HEK293 (cell line): ENCODE results near the gene C7orf33.

Experiments
- BCL11B ChIP-seq: fragments of 450-650 bp; formaldehyde crosslinking; IDR thresholded peaks from 2 replicates; pipeline ENCODE4 v1.5.1; 2016; ENCODE audit warnings: low read depth, missing biosample characterization, missing genetic modification characterization
- CTCF ChIP-seq: fragments of 450-650 bp; formaldehyde crosslinking; IDR thresholded peaks from 2 replicates; pipeline ENCODE4 v1.5.1; 2016; ENCODE audit warnings: missing biosample characterization, missing genetic modification characterization
- GLIS2 ChIP-seq: fragments of 450-650 bp; formaldehyde crosslinking; IDR thresholded peaks from 2 replicates; pipeline ENCODE4 v1.5.1; 2016; ENCODE audit warnings: missing biosample characterization, missing genetic modification characterization
- PATZ1 ChIP-seq: fragments of 450-650 bp; formaldehyde crosslinking; IDR thresholded peaks from 2 replicates; pipeline ENCODE4 v1.5.1; 2016; ENCODE audit warnings: missing biosample characterization, missing genetic modification characterization

- no peak for TF ChIP-seq BCL11B
- no peak for TF ChIP-seq CTCF (tag by site-specific recombination)
- no peak for TF ChIP-seq PATZ1 (tag by site-specific recombination)
- TF ChIP-seq GLIS2: no peak
Observed at GRCh38 chr7:148633761-148634160, 43.2 kb downstream of the C7orf33 start.
